Thyroid gland (tissue), 4 donors: ENCODE results near the gene NECTIN1. TPM values are rescaled to one million over a fixed set of nuclear protein-coding genes. Genes with fewer than 3 reads are reported as not detected.
"Not testable (repeated sequence)": the region's sequence is repeated elsewhere in the genome, so short reads cannot be mapped to it uniquely, and the experiment has no call there.

Experiments
- DNase-seq, 2 donors: peaks; one replicate each; pipeline ENCODE4 v3.0.0-alpha.2; 2019
- H3K27ac ChIP-seq, 3 donors: fragments of 200-600 bp; sonication (generic); 1 replicate in 2 of 3; 2 replicates in 1 of 3; pipeline ENCODE4 v1.5.1; 2016 to 2019; ENCODE audit warnings: mild to moderate bottlenecking in 1 of 3, moderate library complexity in 1 of 3
- H3K27me3 ChIP-seq: fragments of 200-600 bp; sonication (generic); one replicate; pipeline ENCODE4 v1.5.1; 2019
- H3K36me3 ChIP-seq, 2 donors: fragments of 200-600 bp; sonication (generic); one replicate each; pipeline ENCODE4 v1.5.1; 2016 to 2019
- H3K4me1 ChIP-seq, 2 donors: fragments of 200-600 bp; sonication (generic); one replicate each; pipeline ENCODE4 v1.5.1; 2017 to 2019
- H3K4me3 ChIP-seq, 3 donors: fragments of 200-600 bp; sonication (generic); replicated peaks in 1 of 3; 1 replicate in 2 of 3; 2 replicates in 1 of 3; pipeline ENCODE4 v1.5.1; 2016; ENCODE audit warnings: mild to moderate bottlenecking in 1 of 3
- H3K9me3 ChIP-seq: fragments of 200-600 bp; sonication (generic); one replicate; pipeline ENCODE4 v1.5.1; 2017
- CTCF ChIP-seq, 6 experiments: fragments of 200-600 bp in 3 of 6; fragments of 450-650 bp in 3 of 6; sonication (generic) in 3 of 6; IDR thresholded peaks; one replicate each; pipeline ENCODE4 v1.5.1; 2016 to 2019; ENCODE audit warnings: antibody characterized with exemption in 6 of 6, mild to moderate bottlenecking in 2 of 6, inconsistent platforms in 1 of 6, moderate library complexity in 1 of 6
- POLR2A ChIP-seq, 2 donors: fragments of 450-650 bp; IDR thresholded peaks; one replicate each; pipeline ENCODE4 v1.6.1; 2017; ENCODE audit warnings: antibody characterized with exemption in 2 of 2, mild to moderate bottlenecking in 2 of 2, moderate library complexity in 1 of 2
- WGBS, 2 donors: methylation state at CpG; one replicate each; pipeline ENCODE4 v1.1.5; 2017; 5-methylcytosine and 5-hydroxymethylcytosine counted together
- intact Hi-C: fragments of 100-400 bp; cut with DNase I; formaldehyde crosslinking; loops from one replicate; pipeline ENCODE4 v1.15.1; 2023
- total RNA-seq, 4 donors: library from RNA; depleted of rRNA; stranded (reverse); fragments of >200 nt; gene quantifications; one replicate each; pipeline ENCODE4 v1.2.3, GENCODE V29; 2016

Gene NECTIN1
- total RNA-seq, 4 donors from 2014 or later: 0.94 to 5.3 (median 2.3) TPM

GRCh38 chr11:119607726-119608125, 121.3 kb downstream of the NECTIN1 start:
- intact Hi-C loops: no loop called here
- Histone ChIP-seq H3K27ac (no peak overlapping the region), H3K4me1 (no peaks in the 10 kb centered on the region), H3K27me3 (no peaks in the 10 kb centered on the region), H3K36me3 (no peaks in the 10 kb centered on the region), H3K4me3 (no peak overlapping the region), H3K9me3 (no peaks in the 10 kb centered on the region)
- no peak for DNase-seq
- TF ChIP-seq CTCF (IDR thresholded peaks at IDR 0.05) (no peak), POLR2A (IDR thresholded peaks at IDR 0.05) (no peak)
- 31 to 43% methylated on average over 5 of the region's 5 CpGs for WGBS, 2 donors

GRCh38 chr11:119605137-119605665, 123.8 kb downstream of the NECTIN1 start:
- TF ChIP-seq POLR2A (IDR thresholded peaks at IDR 0.05) (no peak), CTCF (IDR thresholded peaks at IDR 0.05) (no peak)
- intact Hi-C loops: no loop called here
- H3K36me3 ChIP-seq: no peaks in the 10 kb centered on the region
- H3K4me3 ChIP-seq: no peak overlapping the region
- H3K4me1 ChIP-seq: no peaks in the 10 kb centered on the region
- DNase-seq: no peak
- no peak overlapping the region for H3K27ac ChIP-seq
- no peaks in the 10 kb centered on the region for H3K9me3 ChIP-seq
- WGBS, 2 donors: 74 to 78% methylated on average over 16 of the region's 17 CpGs
- H3K27me3 ChIP-seq: no peaks in the 10 kb centered on the region

- no peak for TF ChIP-seq CTCF (IDR thresholded peaks at IDR 0.05)
- TF ChIP-seq POLR2A (IDR thresholded peaks at IDR 0.05): no peak
- Histone ChIP-seq H3K36me3 (no peaks in the 10 kb centered on the region), H3K4me1 (no peaks in the 10 kb centered on the region), H3K9me3 (no peaks in the 10 kb centered on the region), H3K27me3 (no peaks in the 10 kb centered on the region), H3K4me3 (no peak overlapping the region), H3K27ac (no peak overlapping the region)
- intact Hi-C loops: no loop called here
- 69 to 79% methylated on average over 16 to 19 of the region's 28 CpGs for whole genome bisulfite sequencing, 2 donors
- DNase-seq: no peak
Observed at GRCh38 chr11:119602745-119603373, 126.1 kb downstream of the NECTIN1 start.

- Histone ChIP-seq H3K4me1 (no peaks in the 10 kb centered on the region), H3K27me3 (no peaks in the 10 kb centered on the region), H3K9me3 (no peaks in the 10 kb centered on the region), H3K36me3 (no peaks in the 10 kb centered on the region), H3K4me3 (no peak overlapping the region), H3K27ac (no peak overlapping the region)
- WGBS, 2 donors: 79 to 81% methylated on average over 10 of the region's 10 CpGs
- DNase-seq: no peak
- TF ChIP-seq CTCF (IDR thresholded peaks at IDR 0.05) (no peak), POLR2A (IDR thresholded peaks at IDR 0.05) (no peak)
- intact Hi-C loops: no loop called here
Observed at GRCh38 chr11:119599864-119600541, 129.0 kb downstream of the NECTIN1 start.

DNA sequence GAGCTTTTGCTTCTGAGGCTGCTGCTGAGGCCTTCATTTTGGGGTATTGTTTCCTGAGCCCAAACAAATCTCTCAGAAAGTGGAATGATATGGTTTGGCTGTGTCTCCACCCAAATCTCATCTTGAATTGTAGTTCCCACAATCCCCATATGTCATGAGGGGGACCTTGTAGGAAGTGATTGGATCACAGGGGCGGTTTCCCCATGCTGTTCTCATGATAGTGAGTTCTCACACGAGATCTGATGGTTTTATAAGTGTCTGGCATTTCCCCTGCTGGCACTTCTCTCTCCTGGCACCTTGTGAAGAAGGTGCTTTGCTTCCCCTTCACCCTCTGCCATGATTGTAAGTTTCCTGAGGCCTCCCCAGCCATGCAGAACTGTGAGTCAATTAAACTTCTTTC, 133.1 kb downstream of the NECTIN1 start:
- WGBS, 2 donors: 59 to 61% methylated on average over 2 of the region's 2 CpGs

More for the DNA sequence above, 133.1 kb downstream of the NECTIN1 start:
- intact Hi-C loops, H3K9me3 ChIP-seq, H3K27ac ChIP-seq, DNase-seq, H3K36me3 ChIP-seq, H3K4me3 ChIP-seq, H3K4me1 ChIP-seq, H3K27me3 ChIP-seq: not testable (repeated sequence)
